Measurements from ENCODE around the gene RAB27A. TPM values are rescaled to one million over a fixed set of nuclear protein-coding genes. Genes with fewer than 3 reads are reported as not detected.

RAB27A gene
- total and polyA plus RNA-seq, 10 of the 15 experiments (the other 5 are each of a cell fraction or from before 2014, with no cell fraction given) = 13.3 to 139 (median 35.2) TPM

DNA sequence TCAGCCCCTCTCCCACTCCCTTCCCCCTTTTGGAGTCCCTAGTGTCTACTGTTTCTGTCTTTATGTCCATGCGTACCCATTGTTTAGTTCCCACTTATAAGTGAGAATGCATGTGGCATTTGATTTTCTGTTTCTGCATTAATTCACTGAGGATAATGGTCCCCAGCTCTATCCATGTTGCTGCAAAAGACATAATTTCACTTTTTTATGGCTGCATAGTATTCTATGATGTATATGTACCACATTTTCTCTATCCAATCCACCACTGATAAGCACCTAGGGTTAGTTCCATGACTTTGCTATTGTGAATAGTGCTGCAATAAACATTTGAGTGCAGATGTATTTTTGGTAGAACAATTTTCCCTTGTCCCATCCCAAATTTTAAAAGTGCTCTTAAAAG is 58.7 kb downstream of the RAB27A start:
- ChIA-PET POLR2A (interaction anchor here (1.0 kb wide), 2 partner anchors 10 to 37 kb away, joined by 3 read pairs; no protein-coding TSS in a partner anchor), CTCF (interaction anchor here (1.7 kb wide), 1 partner anchor 60 kb away, joined by 5 read pairs; no protein-coding TSS in a partner anchor), RAD21 (ENCODE audit: unreplicated experiment) (interaction anchor here (0.9 to 1.2 kb wide), 2 partner anchors 14 to 725 kb away, joined by 3 read pairs; no protein-coding TSS in a partner anchor), SMC1A (ENCODE audit: uncharacterized antibody, unreplicated experiment) (interaction anchor here (1.1 to 2.4 kb wide), 4 partner anchors 12 to 87 kb away, joined by 3 to 8 read pairs (median 4); no protein-coding TSS in a partner anchor)
- H3K79me2 ChIP-seq (ENCODE audit: control insufficient read depth, insufficient read depth, low read length) = no peaks in the 10 kb centered on the region
- TF ChIP-seq, protein P1, sequence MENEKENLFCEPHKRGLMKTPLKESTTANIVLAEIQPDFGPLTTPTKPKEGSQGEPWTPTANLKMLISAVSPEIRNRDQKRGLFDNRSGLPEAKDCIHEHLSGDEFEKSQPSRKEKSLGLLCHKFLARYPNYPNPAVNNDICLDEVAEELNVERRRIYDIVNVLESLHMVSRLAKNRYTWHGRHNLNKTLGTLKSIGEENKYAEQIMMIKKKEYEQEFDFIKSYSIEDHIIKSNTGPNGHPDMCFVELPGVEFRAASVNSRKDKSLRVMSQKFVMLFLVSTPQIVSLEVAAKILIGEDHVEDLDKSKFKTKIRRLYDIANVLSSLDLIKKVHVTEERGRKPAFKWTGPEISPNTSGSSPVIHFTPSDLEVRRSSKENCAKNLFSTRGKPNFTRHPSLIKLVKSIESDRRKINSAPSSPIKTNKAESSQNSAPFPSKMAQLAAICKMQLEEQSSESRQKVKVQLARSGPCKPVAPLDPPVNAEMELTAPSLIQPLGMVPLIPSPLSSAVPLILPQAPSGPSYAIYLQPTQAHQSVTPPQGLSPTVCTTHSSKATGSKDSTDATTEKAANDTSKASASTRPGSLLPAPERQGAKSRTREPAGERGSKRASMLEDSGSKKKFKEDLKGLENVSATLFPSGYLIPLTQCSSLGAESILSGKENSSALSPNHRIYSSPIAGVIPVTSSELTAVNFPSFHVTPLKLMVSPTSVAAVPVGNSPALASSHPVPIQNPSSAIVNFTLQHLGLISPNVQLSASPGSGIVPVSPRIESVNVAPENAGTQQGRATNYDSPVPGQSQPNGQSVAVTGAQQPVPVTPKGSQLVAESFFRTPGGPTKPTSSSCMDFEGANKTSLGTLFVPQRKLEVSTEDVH (IDR thresholded peaks at IDR 0.05; ENCODE audit: low read depth, partially characterized antibody) = no peak
- TF ChIP-seq TCF12 (IDR thresholded peaks at IDR 0.05; ENCODE audit: low read depth, low read length) (no peak), NRF1 (conservative IDR thresholded peaks at IDR 0.05; ENCODE audit: low read depth, low read length) (no peak), ZBED1 (IDR thresholded peaks at IDR 0.05; ENCODE audit: borderline replicate concordance) (no peak), NBN (IDR thresholded peaks at IDR 0.05) (no peak), HSF1 (IDR thresholded peaks at IDR 0.05; ENCODE audit: low read depth, low read length) (no peak), SUZ12 (IDR thresholded peaks at IDR 0.05; ENCODE audit: unreplicated experiment) (no peak), NR2C2 (IDR thresholded peaks at IDR 0.05; ENCODE audit: borderline replicate concordance, control insufficient read depth, insufficient read length, low read depth) (no peak)
- no peaks in the 10 kb centered on the region for H3K27me3 ChIP-seq (replicated peaks in 1 of 2; ENCODE audit: control insufficient read depth in 2 of 2, insufficient read depth in 2 of 2, low read length in 1 of 2)
- no peaks in the 10 kb centered on the region for H3K4me1 ChIP-seq (ENCODE audit: control insufficient read depth, insufficient read depth, low read length)
- no peak overlapping the region for H3K4me3 ChIP-seq
- intact Hi-C loops (cut with micrococcal nuclease; ENCODE audit: unreplicated experiment) (no loop called here), in situ Hi-C loops (cut with MboI) (no loop called here)
- DNase-seq (ENCODE audit: low read depth, low spot score) (no peak), ATAC-seq (no peak), FAIRE-seq (no peak)
- no TSS peak for BruUV-seq (replicated peaks)
- H3K27ac ChIP-seq (ENCODE audit: control insufficient read depth, insufficient read depth) = no peak overlapping the region
- H3K4me2 ChIP-seq (ENCODE audit: control insufficient read depth, insufficient read depth) = no peak overlapping the region
- no peak overlapping the region for H2AFZ ChIP-seq (ENCODE audit: control insufficient read depth, low read depth, low read length)
- no peaks in the 10 kb centered on the region for H3K9me3 ChIP-seq (replicated peaks; ENCODE audit: control insufficient read depth, insufficient read depth, low read length)
- WGBS (ENCODE audit: insufficient coverage, insufficient replicate concordance, low lambda C conversion rate, missing lambda C conversion rate) = 100% methylated on average over 1 of the region's 1 CpG
- H4K20me1 ChIP-seq (ENCODE audit: control insufficient read depth, insufficient read depth) = no peaks in the 10 kb centered on the region
- H3K9ac ChIP-seq (ENCODE audit: control insufficient read depth, insufficient read depth, low read length) = no peak overlapping the region
- H3K36me3 ChIP-seq (ENCODE audit: control insufficient read depth in 2 of 2, insufficient read depth in 2 of 2, low read length in 1 of 2) = no peaks in the 10 kb centered on the region; a peak in 1 of 4 replicates
